ENCODE measurements around the gene NOS3.
A peak's percentile ranks its signal among the peaks of the same experiment; 100 is the strongest.

NOS3 gene

DNA sequence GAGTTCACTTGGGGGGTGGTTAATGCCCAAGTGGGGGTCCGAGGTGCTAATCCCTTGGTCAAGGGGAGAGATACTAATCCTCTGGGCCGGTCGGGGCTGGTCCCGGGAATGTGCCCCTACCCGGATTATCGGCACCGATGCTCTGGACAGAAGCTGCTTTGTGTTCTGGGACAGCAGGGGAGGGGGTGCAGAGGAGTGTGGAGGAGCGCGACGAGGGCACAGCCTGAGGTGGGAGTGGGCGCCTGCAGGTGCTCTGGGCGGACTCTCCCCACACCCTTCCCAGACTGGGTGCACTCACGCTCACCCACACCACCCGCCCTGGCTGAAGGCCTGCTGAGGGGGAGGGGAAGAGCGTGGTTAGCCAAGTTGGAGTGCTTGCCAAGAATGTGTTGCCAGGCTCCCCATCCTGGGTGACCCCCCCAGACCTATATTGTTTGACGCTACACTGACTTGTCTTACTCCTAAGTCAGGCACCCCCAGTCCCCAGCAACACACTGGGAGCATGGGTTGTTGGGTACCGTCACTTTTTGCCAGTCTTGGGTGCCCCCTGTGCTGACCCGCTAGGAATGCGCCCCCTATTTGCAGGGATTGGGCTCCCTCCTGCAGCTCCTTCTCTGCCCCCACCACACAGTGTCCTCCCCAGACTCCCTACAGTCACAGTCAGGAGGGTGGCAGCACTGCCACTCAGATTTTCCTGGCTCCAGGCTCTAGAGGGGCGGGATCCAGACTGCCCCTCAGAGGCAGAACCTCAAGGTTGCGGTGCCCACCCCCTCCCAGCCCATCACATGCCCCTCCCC is 69.8 kb downstream of the NOS3 start:
- peak; percentile 5 for DNase-seq

DNA sequence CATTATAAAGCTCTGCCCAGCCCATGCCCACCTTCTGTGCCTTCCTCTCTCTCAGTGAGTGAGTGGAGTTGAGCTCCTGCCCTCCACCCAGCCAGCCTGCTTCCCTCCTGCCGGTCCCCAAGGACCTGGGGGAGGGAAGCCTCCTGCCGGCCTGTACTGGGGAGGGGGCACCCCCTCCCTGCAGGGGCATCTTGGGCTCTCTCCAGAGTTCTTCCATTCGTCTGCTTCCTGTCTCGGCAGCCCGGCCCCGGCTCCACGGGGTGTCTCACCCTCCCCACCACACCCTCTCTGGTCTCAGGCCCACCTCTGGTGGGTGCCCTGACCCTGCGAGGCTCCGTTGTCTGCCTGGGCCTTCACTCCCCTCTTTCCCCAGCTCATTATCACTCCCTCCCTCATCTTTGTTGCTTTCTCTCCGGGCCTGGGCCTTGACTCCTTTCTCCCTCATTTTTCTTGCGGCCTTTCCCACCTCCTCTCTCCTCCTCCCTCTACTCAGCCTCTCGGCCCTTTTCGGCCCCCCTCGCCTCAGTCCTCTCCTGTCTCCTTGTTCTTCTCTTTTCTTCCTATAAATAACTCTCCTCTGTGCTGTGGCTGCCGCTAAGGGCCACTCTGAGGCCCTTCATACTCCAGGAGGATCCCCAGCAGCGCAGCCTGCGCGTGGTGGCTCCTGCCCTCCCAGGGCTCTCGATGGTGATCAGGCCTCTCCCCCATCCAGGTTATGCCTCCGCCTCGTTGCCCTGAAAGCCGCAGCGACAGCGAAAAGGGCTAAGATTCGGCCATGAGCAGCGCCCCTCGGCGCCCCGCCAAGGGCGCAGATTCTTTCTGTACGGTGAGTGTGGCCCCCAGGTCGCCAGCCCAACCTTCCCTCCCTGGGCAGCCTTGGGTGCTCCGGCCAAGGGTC is 70.6 kb downstream of the NOS3 start:
- no peak for DNase-seq

DNA sequence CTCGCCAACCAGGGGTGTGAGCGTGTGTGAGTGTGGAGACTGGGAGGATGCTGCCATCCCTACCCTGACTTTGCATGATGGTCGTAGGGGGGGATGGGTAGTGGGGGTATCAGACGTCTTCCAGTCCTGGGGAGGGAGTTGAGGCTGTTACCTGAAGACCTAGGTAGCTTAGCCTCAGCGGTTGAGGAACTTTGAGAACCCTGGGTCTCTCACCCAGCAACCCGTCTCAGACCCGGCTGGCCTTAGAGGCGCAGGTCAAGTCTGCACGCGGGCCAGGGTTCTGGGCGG is 71.2 kb downstream of the NOS3 start:
- DNase-seq, result no peak

DNA sequence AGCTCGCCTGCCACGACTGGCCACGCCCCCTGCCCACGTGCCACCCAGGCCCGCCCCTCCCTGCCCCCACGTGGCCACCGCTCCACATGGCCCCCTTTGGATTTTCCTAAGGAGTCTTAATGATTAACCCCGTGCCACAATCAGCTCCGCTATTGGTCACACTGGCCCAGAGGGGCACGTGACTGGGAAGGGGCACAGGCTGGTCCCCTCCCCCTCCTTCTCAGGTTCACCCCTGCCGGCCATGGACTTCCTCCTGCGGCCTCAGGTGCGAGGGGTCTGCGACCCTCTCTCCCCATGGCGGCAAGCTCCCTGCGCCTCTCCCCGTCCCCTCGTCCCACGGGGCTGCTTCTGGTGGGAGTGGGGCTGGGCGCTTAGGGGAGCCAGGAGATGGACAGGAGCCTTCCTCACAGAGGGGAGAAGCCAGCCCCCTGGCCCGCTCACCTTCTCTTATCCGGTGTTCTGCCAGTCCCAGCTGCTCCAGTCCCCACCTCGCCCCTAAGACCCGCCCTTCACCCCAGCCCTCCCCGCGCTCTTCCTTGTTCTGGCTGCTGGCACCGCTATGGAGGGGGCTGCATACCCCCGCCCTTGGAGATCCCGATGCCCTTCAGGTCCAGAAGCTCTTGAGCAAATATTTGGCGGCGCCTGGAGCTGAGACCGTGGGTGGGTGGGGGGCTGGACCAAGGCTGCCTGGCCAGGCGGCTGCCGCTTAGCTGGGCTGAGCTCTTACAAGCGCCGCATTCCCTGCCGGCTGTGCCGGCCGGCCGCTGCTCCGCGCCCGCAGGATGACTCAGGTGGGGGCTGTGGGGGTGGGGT is 71.8 kb downstream of the NOS3 start:
- DNase-seq, result no peak

DNA sequence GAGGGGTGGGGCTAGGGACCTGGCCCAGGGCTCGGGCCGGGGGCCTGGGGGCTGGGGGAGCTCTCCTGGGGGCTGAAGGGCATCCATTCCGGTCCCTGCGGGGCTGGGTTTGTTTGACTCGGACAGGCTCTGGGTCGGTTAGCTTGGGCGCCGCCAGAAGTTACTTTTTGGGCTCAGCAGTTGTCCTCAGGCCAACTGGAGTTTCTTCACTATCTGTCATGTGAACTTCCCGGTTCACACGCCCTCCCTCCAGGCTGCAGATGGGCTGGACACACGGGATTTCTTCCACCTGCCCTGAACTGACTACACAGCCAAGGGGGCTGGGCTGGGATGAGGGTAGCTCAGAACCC is 72.4 kb downstream of the NOS3 start:
- no peak for DNase-seq
